ENCODE measurements around the gene KCNK15. TPM values are rescaled to one million over a fixed set of nuclear protein-coding genes. Genes with fewer than 3 reads are reported as not detected.
A peak's percentile ranks its signal among the peaks of the same experiment; 100 is the strongest.

Gene KCNK15
- total and polyA plus RNA-seq, 10 of the 15 experiments (the other 5 are each of a cell fraction or from before 2014, with no cell fraction given): not detected

DNA sequence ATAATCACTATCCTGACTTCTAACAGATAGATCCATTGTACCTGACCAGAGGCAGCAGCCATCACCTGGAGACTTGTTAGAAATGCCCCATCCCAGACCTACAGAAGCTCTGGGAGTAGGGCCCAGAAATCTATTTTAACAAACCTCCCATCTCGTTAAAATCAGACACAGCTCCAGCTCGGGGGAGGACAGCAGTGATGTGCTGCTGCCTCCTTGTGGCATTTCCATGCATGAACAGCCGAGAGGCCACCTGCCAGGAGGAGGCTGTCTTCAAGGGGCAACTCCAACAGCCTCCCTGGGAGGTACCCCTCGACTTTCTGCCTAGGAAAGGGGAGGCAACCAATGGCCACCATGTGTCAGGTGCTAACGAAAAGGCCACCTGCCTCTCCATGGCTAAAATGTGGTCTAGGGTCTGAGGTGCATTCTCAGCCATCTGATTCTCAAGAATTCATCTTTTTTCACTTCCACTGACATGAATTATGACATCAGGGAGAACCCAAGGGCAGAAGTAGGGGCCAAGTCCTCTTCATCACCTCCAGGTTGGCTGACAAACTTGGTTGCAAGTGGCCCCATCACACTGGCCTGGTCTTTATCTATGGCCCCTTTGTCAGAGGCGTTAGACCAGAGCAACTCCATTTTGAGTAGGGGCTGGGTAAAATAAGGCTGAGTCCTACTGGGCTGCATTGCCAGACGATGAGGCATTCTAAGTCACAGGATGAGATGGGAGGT, 12.2 kb upstream of the KCNK15 start:
- DNase-seq (ENCODE audit: low read depth, low spot score) (no peak), ATAC-seq (peak; percentile 91), FAIRE-seq (peak; percentile 80)
- peaks cover 6% of the 10 kb centered on the region; the same call in 2 of the 3 replicates for H3K9me3 ChIP-seq (replicated peaks; ENCODE audit: control insufficient read depth, insufficient read depth, low read length)
- no peaks in the 10 kb centered on the region for H3K79me2 ChIP-seq (ENCODE audit: control insufficient read depth, insufficient read depth, low read length)
- no peaks in the 10 kb centered on the region for H3K36me3 ChIP-seq (ENCODE audit: control insufficient read depth in 2 of 2, insufficient read depth in 2 of 2, low read length in 1 of 2)
- H3K27ac ChIP-seq (ENCODE audit: control insufficient read depth, insufficient read depth): no peak overlapping the region
- H3K27me3 ChIP-seq (replicated peaks in 1 of 2; ENCODE audit: control insufficient read depth in 2 of 2, insufficient read depth in 2 of 2, low read length in 1 of 2): no peaks in the 10 kb centered on the region
- ChIA-PET POLR2A (no interaction called here), CTCF (interaction anchor here (0.6 to 8.2 kb wide), 13 partner anchors 9 to 616 kb away, joined by 3 to 91 read pairs (median 4); no protein-coding TSS in a partner anchor), SMC1A (ENCODE audit: uncharacterized antibody, unreplicated experiment) (interaction anchor here (1.0 to 3.6 kb wide), 3 partner anchors 10 to 49 kb away, joined by 3 to 25 read pairs (median 4); no protein-coding TSS in a partner anchor), RAD21 (ENCODE audit: unreplicated experiment) (interaction anchor here (0.7 to 2.0 kb wide), 3 partner anchors 49 to 349 kb away, joined by 3 to 38 read pairs (median 4); no protein-coding TSS in a partner anchor)
- BruUV-seq (replicated peaks): no TSS peak
- H2AFZ ChIP-seq (ENCODE audit: control insufficient read depth, low read depth, low read length): no peak overlapping the region
- in situ Hi-C loops (cut with MboI) (loop anchor here (5.0 kb wide), 1 partner anchor 46 kb away; no protein-coding TSS in a partner anchor), intact Hi-C loops (cut with micrococcal nuclease; ENCODE audit: unreplicated experiment) (loop anchor here (1.0 to 5.0 kb wide), 2 partner anchors 48 to 346 kb away; no protein-coding TSS in a partner anchor)
- H3K4me1 ChIP-seq (ENCODE audit: control insufficient read depth, insufficient read depth, low read length): peaks cover 7% of the 10 kb centered on the region
- no peaks in the 10 kb centered on the region for H4K20me1 ChIP-seq (ENCODE audit: control insufficient read depth, insufficient read depth)
- H3K9ac ChIP-seq (ENCODE audit: control insufficient read depth, insufficient read depth, low read length): no peak overlapping the region
- H3K4me3 ChIP-seq: no peak overlapping the region
- whole genome bisulfite sequencing (ENCODE audit: insufficient coverage, insufficient replicate concordance, low lambda C conversion rate, missing lambda C conversion rate): 10% methylated on average over 7 of the region's 7 CpGs
- no peak overlapping the region for H3K4me2 ChIP-seq (ENCODE audit: control insufficient read depth, insufficient read depth)
- TF ChIP-seq TCF3 (IDR thresholded peaks at IDR 0.05; ENCODE audit: borderline replicate concordance, insufficient read depth, low read depth, low read length) (0 out of 2 replicates have a peak, but pooled peaks have one; percentile 21), TCF12 (IDR thresholded peaks at IDR 0.05; ENCODE audit: low read depth, low read length) (0 out of 2 replicates have a peak, but pooled peaks have one; percentile 34), HDAC6 (IDR thresholded peaks at IDR 0.05; ENCODE audit: unreplicated experiment) (no peak), RAD21 (IDR thresholded peaks at IDR 0.05; ENCODE audit: insufficient read depth, low read depth, low read length) (peak; percentile 83), MYC (IDR thresholded peaks at IDR 0.05; ENCODE audit: insufficient read depth, insufficient read length, insufficient replicate concordance, low read length, severe bottlenecking) (no peak), CREB1 (IDR thresholded peaks at IDR 0.05; ENCODE audit: low read depth) (no peak), NFYA (IDR thresholded peaks at IDR 0.05; ENCODE audit: borderline replicate concordance, low read depth, low read length) (no peak), SREBF1 (IDR thresholded peaks at IDR 0.05; ENCODE audit: low read length) (no peak), TARDBP (IDR thresholded peaks at IDR 0.05; ENCODE audit: borderline replicate concordance) (no peak), YY1 (IDR thresholded peaks at IDR 0.05; ENCODE audit: low read depth, low read length) (peak; percentile 69; the same call in 1 of the 2 replicates), SMC3 (IDR thresholded peaks at IDR 0.05; ENCODE audit: borderline replicate concordance, low read length) (peak; percentile 97), NFIC (IDR thresholded peaks at IDR 0.05; ENCODE audit: low read depth, low read length) (no peak), EGR1 (IDR thresholded peaks at IDR 0.05; ENCODE audit: borderline replicate concordance in 1 of 2, low read depth in 2 of 2, low read length in 2 of 2) (no peak)
- TF ChIP-seq, protein P1, sequence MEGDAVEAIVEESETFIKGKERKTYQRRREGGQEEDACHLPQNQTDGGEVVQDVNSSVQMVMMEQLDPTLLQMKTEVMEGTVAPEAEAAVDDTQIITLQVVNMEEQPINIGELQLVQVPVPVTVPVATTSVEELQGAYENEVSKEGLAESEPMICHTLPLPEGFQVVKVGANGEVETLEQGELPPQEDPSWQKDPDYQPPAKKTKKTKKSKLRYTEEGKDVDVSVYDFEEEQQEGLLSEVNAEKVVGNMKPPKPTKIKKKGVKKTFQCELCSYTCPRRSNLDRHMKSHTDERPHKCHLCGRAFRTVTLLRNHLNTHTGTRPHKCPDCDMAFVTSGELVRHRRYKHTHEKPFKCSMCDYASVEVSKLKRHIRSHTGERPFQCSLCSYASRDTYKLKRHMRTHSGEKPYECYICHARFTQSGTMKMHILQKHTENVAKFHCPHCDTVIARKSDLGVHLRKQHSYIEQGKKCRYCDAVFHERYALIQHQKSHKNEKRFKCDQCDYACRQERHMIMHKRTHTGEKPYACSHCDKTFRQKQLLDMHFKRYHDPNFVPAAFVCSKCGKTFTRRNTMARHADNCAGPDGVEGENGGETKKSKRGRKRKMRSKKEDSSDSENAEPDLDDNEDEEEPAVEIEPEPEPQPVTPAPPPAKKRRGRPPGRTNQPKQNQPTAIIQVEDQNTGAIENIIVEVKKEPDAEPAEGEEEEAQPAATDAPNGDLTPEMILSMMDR (IDR thresholded peaks at IDR 0.05 in 2 of 3, conservative IDR thresholded peaks at IDR 0.05 in 1 of 3; ENCODE audit: control insufficient read depth in 2 of 3, extremely low read depth in 1 of 3, insufficient read depth in 1 of 3, low read depth in 3 of 3, low read length in 3 of 3): peak; percentile 90 to 96 (median 91); a peak in 5 of 6 replicates
- TF ChIP-seq, protein P2, sequence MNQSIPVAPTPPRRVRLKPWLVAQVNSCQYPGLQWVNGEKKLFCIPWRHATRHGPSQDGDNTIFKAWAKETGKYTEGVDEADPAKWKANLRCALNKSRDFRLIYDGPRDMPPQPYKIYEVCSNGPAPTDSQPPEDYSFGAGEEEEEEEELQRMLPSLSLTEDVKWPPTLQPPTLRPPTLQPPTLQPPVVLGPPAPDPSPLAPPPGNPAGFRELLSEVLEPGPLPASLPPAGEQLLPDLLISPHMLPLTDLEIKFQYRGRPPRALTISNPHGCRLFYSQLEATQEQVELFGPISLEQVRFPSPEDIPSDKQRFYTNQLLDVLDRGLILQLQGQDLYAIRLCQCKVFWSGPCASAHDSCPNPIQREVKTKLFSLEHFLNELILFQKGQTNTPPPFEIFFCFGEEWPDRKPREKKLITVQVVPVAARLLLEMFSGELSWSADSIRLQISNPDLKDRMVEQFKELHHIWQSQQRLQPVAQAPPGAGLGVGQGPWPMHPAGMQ (IDR thresholded peaks at IDR 0.05; ENCODE audit: borderline replicate concordance): no peak
- TF ChIP-seq, protein P3, sequence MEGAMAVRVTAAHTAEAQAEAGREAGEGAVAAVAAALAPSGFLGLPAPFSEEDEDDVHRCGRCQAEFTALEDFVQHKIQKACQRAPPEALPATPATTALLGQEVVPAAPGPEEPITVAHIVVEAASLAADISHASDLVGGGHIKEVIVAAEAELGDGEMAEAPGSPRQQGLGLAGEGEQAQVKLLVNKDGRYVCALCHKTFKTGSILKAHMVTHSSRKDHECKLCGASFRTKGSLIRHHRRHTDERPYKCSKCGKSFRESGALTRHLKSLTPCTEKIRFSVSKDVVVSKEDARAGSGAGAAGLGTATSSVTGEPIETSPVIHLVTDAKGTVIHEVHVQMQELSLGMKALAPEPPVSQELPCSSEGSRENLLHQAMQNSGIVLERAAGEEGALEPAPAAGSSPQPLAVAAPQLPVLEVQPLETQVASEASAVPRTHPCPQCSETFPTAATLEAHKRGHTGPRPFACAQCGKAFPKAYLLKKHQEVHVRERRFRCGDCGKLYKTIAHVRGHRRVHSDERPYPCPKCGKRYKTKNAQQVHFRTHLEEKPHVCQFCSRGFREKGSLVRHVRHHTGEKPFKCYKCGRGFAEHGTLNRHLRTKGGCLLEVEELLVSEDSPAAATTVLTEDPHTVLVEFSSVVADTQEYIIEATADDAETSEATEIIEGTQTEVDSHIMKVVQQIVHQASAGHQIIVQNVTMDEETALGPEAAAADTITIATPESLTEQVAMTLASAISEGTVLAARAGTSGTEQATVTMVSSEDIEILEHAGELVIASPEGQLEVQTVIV (IDR thresholded peaks at IDR 0.05; ENCODE audit: borderline replicate concordance, partially characterized antibody): no peak
